Measurements from ENCODE around the gene PRKAR2B.
"Not testable (repeated sequence)": the region's sequence is repeated elsewhere in the genome, so short reads cannot be mapped to it uniquely, and the experiment has no call there.

Gene PRKAR2B

DNA sequence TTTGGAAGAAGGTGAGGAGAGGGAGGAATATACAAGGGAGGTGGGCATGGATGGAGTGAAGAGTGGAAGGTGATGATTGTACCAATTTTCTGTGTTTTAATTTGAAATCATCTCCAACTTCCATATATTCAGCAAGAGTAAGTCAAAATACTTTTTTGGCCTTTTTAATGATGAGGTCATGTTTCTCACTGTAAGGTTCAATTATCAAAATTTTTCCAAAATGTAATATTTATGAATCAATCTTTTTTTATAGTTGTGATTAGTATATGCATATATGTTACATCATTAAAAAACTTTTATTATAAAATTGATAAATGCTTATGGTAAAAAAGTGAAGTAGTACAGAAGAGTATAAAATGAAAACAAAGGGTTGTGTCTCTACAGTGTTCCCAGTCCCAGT lies 40.7 kb downstream of the PRKAR2B start:
- ChIA-PET POLR2A (no interaction called here), CTCF (no interaction called here)
- Histone ChIP-seq H3K4me1 (ENCODE audit: control extremely low read depth in 1 of 4, control insufficient read depth in 4 of 4, insufficient read depth in 4 of 4, low read length in 3 of 4) (peaks cover 0 to 3% (median 0%) of the 10 kb centered on the region in 4 experiments), H3K27ac (ENCODE audit: insufficient read depth in 1 of 2, low read depth in 1 of 2, low read length in 2 of 2, poor library complexity in 1 of 2, severe bottlenecking in 2 of 2) (no peak overlapping the region), H3K4me3 (ENCODE audit: control insufficient read depth in 1 of 7, extremely low read depth in 1 of 7, insufficient read depth in 4 of 7, low read depth in 2 of 7, low read length in 6 of 7) (no peak overlapping the region), H3K27me3 (replicated peaks in 2 of 5; ENCODE audit: control insufficient read depth in 4 of 5, insufficient read depth in 5 of 5, low read length in 4 of 5) (no peaks in the 10 kb centered on the region), H3K36me3 (ENCODE audit: control insufficient read depth in 4 of 4, insufficient read depth in 4 of 4, low read length in 3 of 4) (peaks cover 0 to 2% (median 0%) of the 10 kb centered on the region in 4 experiments), H3K9me3 (ENCODE audit: control extremely low read depth in 1 of 5, control insufficient read depth in 4 of 5, insufficient read depth in 2 of 5, low read depth in 1 of 5, low read length in 4 of 5) (no peaks in the 10 kb centered on the region)
- DNase-seq, result no peak

DNA sequence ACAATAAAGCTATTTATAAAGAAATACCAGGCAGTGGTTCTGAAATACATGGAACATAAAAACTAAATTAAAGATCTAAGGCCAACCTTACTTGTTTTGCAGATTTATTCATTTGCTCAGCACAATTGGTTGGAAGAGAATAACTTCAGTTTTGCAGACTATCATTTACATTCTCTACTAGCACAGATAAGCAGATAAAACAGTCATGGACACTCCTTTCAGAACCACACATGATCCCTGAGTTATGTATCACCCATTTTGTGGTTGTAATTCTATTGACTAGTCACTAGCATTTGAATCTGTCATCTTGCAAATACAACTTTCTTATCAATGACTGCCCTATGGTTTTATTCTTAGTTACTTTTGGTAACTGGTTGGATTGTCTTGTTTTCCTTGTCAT lies 45.1 kb downstream of the PRKAR2B start:
- Histone ChIP-seq H3K27ac (ENCODE audit: insufficient read depth in 1 of 2, low read depth in 1 of 2, low read length in 2 of 2, poor library complexity in 1 of 2, severe bottlenecking in 2 of 2) (no peak overlapping the region), H3K36me3 (ENCODE audit: control insufficient read depth in 4 of 4, insufficient read depth in 4 of 4, low read length in 3 of 4) (no peaks in the 10 kb centered on the region), H3K4me1 (ENCODE audit: control extremely low read depth in 1 of 4, control insufficient read depth in 4 of 4, insufficient read depth in 4 of 4, low read length in 3 of 4) (no peaks in the 10 kb centered on the region), H3K27me3 (replicated peaks in 2 of 5; ENCODE audit: control insufficient read depth in 4 of 5, insufficient read depth in 5 of 5, low read length in 4 of 5) (no peaks in the 10 kb centered on the region), H3K9me3 (ENCODE audit: control extremely low read depth in 1 of 5, control insufficient read depth in 4 of 5, insufficient read depth in 2 of 5, low read depth in 1 of 5, low read length in 4 of 5) (no peaks in the 10 kb centered on the region), H3K4me3 (ENCODE audit: control insufficient read depth in 1 of 7, extremely low read depth in 1 of 7, insufficient read depth in 4 of 7, low read depth in 2 of 7, low read length in 6 of 7) (no peak overlapping the region)
- DNase-seq, result peak in 1 of 3 donors; percentile 15
- ChIA-PET CTCF (interaction anchor here (0.9 to 1.8 kb wide), 2 partner anchors 8 to 14 kb away, joined by 5 read pairs; no protein-coding TSS in a partner anchor), POLR2A (no interaction called here)

DNA sequence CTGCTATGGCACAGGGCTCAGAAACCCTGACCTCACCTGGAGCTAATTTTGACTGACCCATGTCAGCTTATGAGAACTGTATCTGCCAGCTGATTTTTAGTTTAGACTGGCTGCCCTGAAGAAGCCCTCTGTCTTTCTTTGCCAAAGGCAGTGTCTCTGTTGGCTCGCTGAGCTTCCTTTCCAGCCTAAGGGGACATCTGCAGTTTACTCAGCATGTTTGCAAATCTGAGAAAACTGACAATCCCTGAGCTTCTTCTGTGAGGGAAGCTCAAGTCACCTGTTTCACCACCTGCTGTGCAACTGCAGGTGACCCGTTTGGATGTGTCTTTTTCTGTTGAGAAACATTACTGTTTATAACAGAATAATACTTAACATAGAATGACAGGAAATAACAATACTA lies 46.0 kb downstream of the PRKAR2B start:
- no peaks in the 10 kb centered on the region for H3K36me3 ChIP-seq (ENCODE audit: control insufficient read depth in 4 of 4, insufficient read depth in 4 of 4, low read length in 3 of 4)
- ChIA-PET CTCF (interaction anchor here (0.9 to 1.8 kb wide), 3 partner anchors 9 to 33 kb away, joined by 4 to 5 read pairs (median 5); no protein-coding TSS in a partner anchor), POLR2A (no interaction called here)
- peak in 1 of 3 donors; percentile 4 for DNase-seq
- 33% methylated on average over 1 of the region's 2 CpGs for WGBS (ENCODE audit: insufficient coverage)
- H3K27me3 ChIP-seq (replicated peaks in 2 of 5; ENCODE audit: control insufficient read depth in 4 of 5, insufficient read depth in 5 of 5, low read length in 4 of 5), result no peaks in the 10 kb centered on the region
- no peak overlapping the region for H3K4me3 ChIP-seq (ENCODE audit: control insufficient read depth in 1 of 7, extremely low read depth in 1 of 7, insufficient read depth in 4 of 7, low read depth in 2 of 7, low read length in 6 of 7)
- H3K4me1 ChIP-seq (ENCODE audit: control extremely low read depth in 1 of 4, control insufficient read depth in 4 of 4, insufficient read depth in 4 of 4, low read length in 3 of 4), result no peaks in the 10 kb centered on the region
- H3K9me3 ChIP-seq (ENCODE audit: control extremely low read depth in 1 of 5, control insufficient read depth in 4 of 5, insufficient read depth in 2 of 5, low read depth in 1 of 5, low read length in 4 of 5), result no peaks in the 10 kb centered on the region
- H3K27ac ChIP-seq (ENCODE audit: insufficient read depth in 1 of 2, low read depth in 1 of 2, low read length in 2 of 2, poor library complexity in 1 of 2, severe bottlenecking in 2 of 2), result no peak overlapping the region

DNA sequence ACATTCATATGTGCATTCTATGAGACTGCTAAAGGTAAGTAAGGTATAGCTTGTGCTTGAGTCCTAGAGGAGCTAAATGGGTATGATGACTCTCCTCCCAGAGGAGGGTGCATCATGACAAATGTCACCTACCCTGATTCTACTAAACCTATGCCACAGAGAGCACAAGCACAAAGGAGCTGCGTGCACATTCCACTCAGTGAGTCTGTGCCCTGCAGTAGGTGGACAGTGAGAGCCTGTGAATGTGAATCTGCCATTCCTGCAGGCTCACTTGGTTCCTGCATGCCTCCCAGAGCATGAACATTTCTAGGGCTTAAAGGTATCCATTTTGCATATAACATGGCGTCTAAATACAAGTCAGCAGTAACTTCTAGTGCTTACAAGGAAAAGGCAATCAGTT lies 46.8 kb downstream of the PRKAR2B start:
- no peaks in the 10 kb centered on the region for H3K4me1 ChIP-seq (ENCODE audit: control extremely low read depth in 1 of 4, control insufficient read depth in 4 of 4, insufficient read depth in 4 of 4, low read length in 3 of 4)
- H3K27ac ChIP-seq (ENCODE audit: insufficient read depth in 1 of 2, low read depth in 1 of 2, low read length in 2 of 2, poor library complexity in 1 of 2, severe bottlenecking in 2 of 2), result no peak overlapping the region
- no peak overlapping the region for H3K4me3 ChIP-seq (ENCODE audit: control insufficient read depth in 1 of 7, extremely low read depth in 1 of 7, insufficient read depth in 4 of 7, low read depth in 2 of 7, low read length in 6 of 7)
- ChIA-PET POLR2A (no interaction called here), CTCF (no interaction called here)
- no peak for DNase-seq
- no peaks in the 10 kb centered on the region for H3K36me3 ChIP-seq (ENCODE audit: control insufficient read depth in 4 of 4, insufficient read depth in 4 of 4, low read length in 3 of 4)
- H3K9me3 ChIP-seq (ENCODE audit: control extremely low read depth in 1 of 5, control insufficient read depth in 4 of 5, insufficient read depth in 2 of 5, low read depth in 1 of 5, low read length in 4 of 5), result no peaks in the 10 kb centered on the region
- no peaks in the 10 kb centered on the region for H3K27me3 ChIP-seq (replicated peaks in 2 of 5; ENCODE audit: control insufficient read depth in 4 of 5, insufficient read depth in 5 of 5, low read length in 4 of 5)
- 91% methylated on average over 1 of the region's 2 CpGs for WGBS (ENCODE audit: insufficient coverage)

DNA sequence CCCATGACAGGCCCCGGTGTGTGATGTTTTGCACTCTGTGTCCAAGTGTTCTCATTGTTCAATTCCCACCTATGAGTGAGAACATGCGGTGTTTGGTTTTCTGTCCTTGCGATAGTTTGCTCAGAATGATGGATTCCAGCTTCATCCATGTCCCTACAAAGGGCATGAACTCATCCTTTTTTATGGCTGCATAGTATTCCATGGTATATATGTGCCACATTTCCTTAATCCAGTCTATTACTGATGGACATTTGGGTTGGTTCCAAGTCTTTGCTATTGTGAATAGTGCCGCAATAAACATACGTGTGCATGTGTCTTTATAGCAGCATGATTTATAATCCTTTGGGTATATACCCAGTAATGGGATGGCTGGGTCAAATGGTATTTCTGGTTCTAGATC lies 49.2 kb downstream of the PRKAR2B start:
- no CpG with 5 or more reads among the region's 5 CpGs for WGBS (ENCODE audit: insufficient coverage)
- H3K27ac ChIP-seq (ENCODE audit: insufficient read depth in 1 of 2, low read depth in 1 of 2, low read length in 2 of 2, poor library complexity in 1 of 2, severe bottlenecking in 2 of 2); CTCF ChIA-PET; H3K36me3 ChIP-seq (ENCODE audit: control insufficient read depth in 4 of 4, insufficient read depth in 4 of 4, low read length in 3 of 4); H3K27me3 ChIP-seq (replicated peaks in 2 of 5; ENCODE audit: control insufficient read depth in 4 of 5, insufficient read depth in 5 of 5, low read length in 4 of 5); H3K4me3 ChIP-seq (ENCODE audit: control insufficient read depth in 1 of 7, extremely low read depth in 1 of 7, insufficient read depth in 4 of 7, low read depth in 2 of 7, low read length in 6 of 7); H3K4me1 ChIP-seq (ENCODE audit: control extremely low read depth in 1 of 4, control insufficient read depth in 4 of 4, insufficient read depth in 4 of 4, low read length in 3 of 4); DNase-seq; POLR2A ChIA-PET; H3K9me3 ChIP-seq (ENCODE audit: control extremely low read depth in 1 of 5, control insufficient read depth in 4 of 5, insufficient read depth in 2 of 5, low read depth in 1 of 5, low read length in 4 of 5): not testable (repeated sequence)

DNA sequence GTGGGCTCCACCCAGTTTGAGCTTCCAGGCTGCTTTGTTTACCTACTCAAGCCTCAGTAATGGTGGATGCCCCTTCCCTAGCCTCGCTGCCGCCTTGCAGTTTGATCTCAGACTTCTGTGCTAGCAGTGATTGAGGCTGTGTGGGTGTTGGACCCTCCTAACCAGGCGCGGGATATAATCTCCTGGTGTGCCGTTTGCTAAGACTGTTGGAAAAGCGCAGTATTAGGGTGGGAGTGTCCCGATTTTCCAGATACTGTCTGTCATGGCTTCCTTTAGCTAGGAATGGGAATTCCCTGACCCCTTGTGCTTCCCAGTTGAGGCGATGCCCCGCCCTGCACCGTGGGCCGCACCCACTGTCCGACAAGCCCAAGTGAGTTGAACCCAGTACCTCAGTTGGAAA lies 54.6 kb downstream of the PRKAR2B start:
- WGBS (ENCODE audit: insufficient coverage), result 100% methylated on average over 5 of the region's 12 CpGs
- CTCF ChIA-PET; H3K4me3 ChIP-seq (ENCODE audit: control insufficient read depth in 1 of 7, extremely low read depth in 1 of 7, insufficient read depth in 4 of 7, low read depth in 2 of 7, low read length in 6 of 7): not testable (repeated sequence)

DNA sequence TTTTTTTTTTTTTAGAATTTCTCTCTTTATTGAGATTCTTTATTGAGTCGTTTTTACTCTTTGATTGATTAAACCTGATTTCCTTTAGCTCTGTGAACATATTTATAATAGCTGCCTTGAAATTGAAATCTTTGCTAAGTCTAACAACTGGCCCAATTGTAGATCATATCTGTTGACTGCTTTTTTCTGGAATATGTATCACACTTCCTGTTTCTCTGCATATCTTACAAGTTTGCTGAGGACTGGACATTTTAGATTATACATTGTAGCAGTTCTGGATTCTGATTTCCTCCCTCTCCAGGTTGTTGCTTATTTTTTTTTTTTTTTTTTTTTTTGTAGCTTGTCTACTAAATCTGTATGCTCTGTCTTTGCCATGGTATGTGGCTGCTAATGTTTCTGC lies 56.3 kb downstream of the PRKAR2B start:
- POLR2A ChIA-PET, result no interaction called here
- no peak overlapping the region for H3K27ac ChIP-seq (ENCODE audit: insufficient read depth in 1 of 2, low read depth in 1 of 2, low read length in 2 of 2, poor library complexity in 1 of 2, severe bottlenecking in 2 of 2)
- H3K4me1 ChIP-seq (ENCODE audit: control extremely low read depth in 1 of 4, control insufficient read depth in 4 of 4, insufficient read depth in 4 of 4, low read length in 3 of 4), result peaks cover 0 to 9% (median 2%) of the 10 kb centered on the region in 4 experiments
- no peak for DNase-seq
- no peaks in the 10 kb centered on the region for H3K36me3 ChIP-seq (ENCODE audit: control insufficient read depth in 4 of 4, insufficient read depth in 4 of 4, low read length in 3 of 4)
- no peaks in the 10 kb centered on the region for H3K27me3 ChIP-seq (replicated peaks in 2 of 5; ENCODE audit: control insufficient read depth in 4 of 5, insufficient read depth in 5 of 5, low read length in 4 of 5)
- CTCF ChIA-PET, result interaction anchor here (1.5 kb wide), 1 partner anchor 10 kb away, joined by 3 read pairs; no protein-coding TSS in a partner anchor
- WGBS (ENCODE audit: insufficient coverage), result no CpG with 5 or more reads among the region's 1 CpG
- no peak overlapping the region for H3K4me3 ChIP-seq (ENCODE audit: control insufficient read depth in 1 of 7, extremely low read depth in 1 of 7, insufficient read depth in 4 of 7, low read depth in 2 of 7, low read length in 6 of 7)
- H3K9me3 ChIP-seq (ENCODE audit: control extremely low read depth in 1 of 5, control insufficient read depth in 4 of 5, insufficient read depth in 2 of 5, low read depth in 1 of 5, low read length in 4 of 5), result peaks cover 0 to 11% (median 0%) of the 10 kb centered on the region in 5 experiments

More for the DNA sequence above, 54.6 kb downstream of the PRKAR2B start:
- POLR2A ChIA-PET; H3K36me3 ChIP-seq (ENCODE audit: control insufficient read depth in 4 of 4, insufficient read depth in 4 of 4, low read length in 3 of 4); H3K4me1 ChIP-seq (ENCODE audit: control extremely low read depth in 1 of 4, control insufficient read depth in 4 of 4, insufficient read depth in 4 of 4, low read length in 3 of 4); H3K27me3 ChIP-seq (replicated peaks in 2 of 5; ENCODE audit: control insufficient read depth in 4 of 5, insufficient read depth in 5 of 5, low read length in 4 of 5); DNase-seq; H3K27ac ChIP-seq (ENCODE audit: insufficient read depth in 1 of 2, low read depth in 1 of 2, low read length in 2 of 2, poor library complexity in 1 of 2, severe bottlenecking in 2 of 2): not testable (repeated sequence)
- peaks cover 0 to 11% (median 0%) of the 10 kb centered on the region in 5 experiments for H3K9me3 ChIP-seq (ENCODE audit: control extremely low read depth in 1 of 5, control insufficient read depth in 4 of 5, insufficient read depth in 2 of 5, low read depth in 1 of 5, low read length in 4 of 5)
